Kidney tubule cell (primary cell): ENCODE measurements around the gene ZC3H7A.
A peak's percentile ranks its signal among the peaks of the same experiment; 100 is the strongest.

Source experiments
- DNase-seq: peaks from one replicate; pipeline ENCODE4 v3.0.0-alpha.2; 2018; ENCODE audit warnings: low spot score

Gene ZC3H7A

GRCh38 chr16:11735787-11736186 is 61.3 kb downstream of the ZC3H7A start:
- DNase-seq = no peak

DNA sequence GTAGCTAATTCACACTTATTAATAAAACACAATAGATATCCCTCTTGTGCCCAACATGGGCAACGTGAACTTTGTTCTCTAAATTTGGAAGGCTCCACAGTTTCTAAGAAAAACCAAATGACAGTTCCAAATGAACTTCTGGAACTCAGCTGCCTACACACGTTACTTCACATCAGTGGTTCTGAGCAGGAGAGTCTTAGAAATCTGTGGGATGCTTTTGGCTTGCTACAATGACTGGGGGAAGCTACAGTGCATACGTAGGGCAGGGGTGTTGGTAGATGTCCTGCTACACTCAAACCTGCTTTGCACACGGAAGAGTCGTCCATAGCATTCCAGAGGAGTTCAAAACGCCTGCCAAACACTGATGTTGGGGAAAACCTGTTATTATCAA is 62.4 kb downstream of the ZC3H7A start:
- no peak for DNase-seq

DNA sequence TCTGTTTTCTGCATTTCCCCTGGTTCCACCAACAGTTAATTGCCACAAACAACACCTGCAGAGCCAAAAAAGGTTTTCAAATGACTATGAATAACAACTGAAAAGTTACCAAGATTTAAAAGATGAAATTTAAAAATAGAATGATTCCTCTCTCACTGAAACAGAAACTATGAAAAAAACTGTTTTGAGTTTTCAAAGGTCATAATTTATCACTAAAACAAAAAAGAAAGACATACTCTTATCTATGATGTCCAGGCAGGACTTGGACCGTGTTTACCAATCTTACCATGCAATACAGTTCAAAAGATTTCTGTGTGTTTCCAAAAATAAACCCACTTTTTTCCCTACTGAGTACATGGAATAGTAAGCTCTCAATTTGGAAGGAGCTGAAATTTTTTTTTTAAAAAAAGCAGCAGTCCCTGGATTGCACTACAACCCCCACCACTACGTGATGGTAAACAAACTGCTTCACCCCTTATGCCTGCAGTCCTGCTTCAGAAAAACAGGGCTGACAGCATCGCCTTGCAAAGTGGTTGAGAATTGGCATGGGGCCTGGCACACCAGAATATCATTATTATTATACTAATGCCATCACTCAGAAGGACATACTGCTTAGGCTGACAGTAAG is 62.9 kb downstream of the ZC3H7A start:
- no peak for DNase-seq

DNA sequence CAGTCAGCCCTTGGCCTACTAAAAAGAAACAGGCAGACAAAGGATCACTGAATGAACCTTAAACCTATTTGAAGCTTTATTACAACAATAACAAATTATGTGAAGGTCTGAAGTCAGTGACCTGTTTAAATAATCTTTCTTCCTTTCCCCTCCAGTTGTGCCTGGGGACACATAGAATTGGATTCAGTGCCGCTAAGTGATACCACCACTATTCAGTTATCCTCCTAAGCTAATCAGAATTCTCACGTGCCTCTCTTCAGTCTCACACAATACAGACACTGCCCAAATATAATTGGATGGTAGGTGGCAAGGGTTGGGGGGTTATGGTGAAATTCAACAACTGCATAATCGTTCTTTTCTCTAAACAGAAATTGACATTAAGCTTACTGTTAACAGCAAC is 65.8 kb downstream of the ZC3H7A start:
- no peak for DNase-seq

GRCh38 chr16:11729787-11730186 is 67.3 kb downstream of the ZC3H7A start:
- no peak for DNase-seq

GRCh38 chr16:11727796-11728543 is 69.1 kb downstream of the ZC3H7A start:
- DNase-seq = no peak

- DNase-seq = peak; percentile 89
Observed at GRCh38 chr16:11726008-11726407, 71.0 kb downstream of the ZC3H7A start.

DNA sequence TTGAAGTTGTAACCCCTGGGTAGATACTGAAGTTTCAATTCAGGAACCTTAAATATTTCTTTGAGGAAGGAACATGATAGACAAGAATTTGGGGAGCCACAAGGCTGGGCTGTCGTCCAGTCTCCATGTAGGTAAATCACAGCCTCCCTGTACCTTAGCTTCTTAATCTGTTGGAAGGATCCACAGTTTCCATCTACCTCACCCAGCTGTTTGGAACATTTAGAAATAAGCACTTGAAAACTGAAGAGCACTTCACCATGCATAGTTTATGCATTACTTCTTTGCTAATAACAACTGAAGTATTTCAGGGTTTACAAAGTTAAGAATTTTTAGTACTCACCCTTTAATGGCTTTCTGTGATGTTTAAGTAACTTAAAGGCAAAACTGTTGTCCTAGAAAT is 71.6 kb downstream of the ZC3H7A start:
- DNase-seq = no peak

DNA sequence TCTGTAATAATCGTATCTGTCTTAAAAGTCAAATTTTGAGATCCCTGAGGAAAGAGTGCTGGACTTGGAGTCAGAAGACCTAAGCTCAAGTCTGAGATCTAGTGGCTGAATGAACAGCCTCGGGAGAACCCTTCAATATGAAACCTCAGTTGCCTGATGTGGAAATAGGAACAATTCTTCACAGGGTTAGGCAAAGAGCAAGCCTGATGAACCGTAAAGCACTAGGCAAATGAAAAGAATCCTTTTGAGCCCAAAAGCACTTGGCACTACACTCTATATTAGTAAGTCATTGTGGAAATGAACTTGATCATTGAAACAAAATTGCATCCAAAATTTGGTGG is 74.6 kb downstream of the ZC3H7A start:
- DNase-seq = no peak

DNA sequence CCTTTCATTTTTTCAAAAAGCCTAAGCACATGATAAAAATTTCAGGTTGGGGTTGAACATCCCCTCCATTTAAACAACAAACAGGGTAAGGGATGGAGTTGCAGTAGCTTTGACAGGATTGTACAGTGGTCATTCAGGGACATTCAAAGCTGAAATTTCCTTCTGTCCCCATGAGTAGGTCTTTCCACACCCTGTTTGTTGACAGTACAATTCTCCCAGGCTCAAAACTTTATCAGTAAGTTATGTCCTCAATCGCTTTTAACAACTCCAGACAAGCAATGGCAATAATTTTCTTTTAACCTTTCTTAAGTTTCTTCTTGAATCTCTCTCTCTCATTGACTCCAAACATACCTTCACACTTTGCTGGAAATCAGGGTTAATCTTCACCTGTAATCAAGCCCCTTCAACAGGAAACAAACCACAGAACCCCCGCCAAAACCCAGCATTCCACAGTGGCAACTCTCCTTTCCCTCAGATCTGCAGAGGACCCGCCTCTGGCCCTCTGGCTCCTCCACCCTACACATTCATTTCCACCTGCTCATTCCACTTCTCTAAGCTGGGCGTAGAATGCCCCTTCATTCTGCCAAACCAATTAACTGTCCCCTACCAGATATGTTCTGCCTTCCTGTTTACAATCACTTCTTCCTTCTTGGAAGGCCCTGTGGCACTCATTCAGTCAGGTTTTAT is 75.1 kb downstream of the ZC3H7A start:
- peak; percentile 53 for DNase-seq

DNA sequence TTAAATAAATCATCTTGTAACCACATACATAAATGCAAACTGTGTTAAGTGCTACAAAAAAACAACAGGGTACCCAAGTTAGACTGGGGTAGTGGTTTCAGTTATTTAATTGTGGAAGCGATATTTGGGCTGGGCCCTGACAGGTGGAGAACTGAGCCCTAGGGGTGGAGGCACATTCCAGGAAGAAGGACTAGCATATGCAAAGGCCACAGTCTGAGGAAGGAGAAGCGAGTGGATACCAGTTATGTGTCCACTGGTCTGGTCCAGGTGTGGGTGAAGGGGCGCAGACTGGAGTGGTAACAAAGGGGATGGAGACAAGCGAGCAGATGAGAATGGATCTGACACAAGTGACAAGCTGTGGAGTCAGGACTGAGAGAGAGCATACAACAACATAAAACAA is 77.3 kb downstream of the ZC3H7A start:
- no peak for DNase-seq

- DNase-seq = no peak
Observed at GRCh38 chr16:11719171-11719570, 77.9 kb downstream of the ZC3H7A start.

DNA sequence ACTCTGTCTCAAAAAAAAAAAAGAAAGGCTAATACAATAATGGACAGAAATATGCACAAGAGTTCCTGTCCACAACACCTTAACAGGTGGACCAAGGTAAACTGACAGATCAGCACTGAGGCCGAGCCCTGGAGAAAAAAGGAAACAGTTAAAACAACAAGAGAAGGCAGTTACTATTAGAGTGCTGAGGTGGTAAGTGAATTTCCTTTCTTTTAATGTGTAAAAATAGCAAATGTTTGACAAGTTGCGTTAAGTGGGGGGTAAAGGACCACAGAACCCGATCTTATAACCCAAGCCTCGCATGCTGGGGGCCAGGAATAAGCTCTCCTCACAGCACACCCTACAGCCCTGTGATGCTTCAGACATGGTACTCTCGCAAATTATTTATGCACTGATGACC is 79.2 kb downstream of the ZC3H7A start:
- no peak for DNase-seq

GRCh38 chr16:11716336-11716735 is 80.7 kb downstream of the ZC3H7A start:
- DNase-seq = peak; percentile 20

- peak; percentile 48 for DNase-seq
Observed at GRCh38 chr16:11715246-11715947, 81.7 kb downstream of the ZC3H7A start.

DNA sequence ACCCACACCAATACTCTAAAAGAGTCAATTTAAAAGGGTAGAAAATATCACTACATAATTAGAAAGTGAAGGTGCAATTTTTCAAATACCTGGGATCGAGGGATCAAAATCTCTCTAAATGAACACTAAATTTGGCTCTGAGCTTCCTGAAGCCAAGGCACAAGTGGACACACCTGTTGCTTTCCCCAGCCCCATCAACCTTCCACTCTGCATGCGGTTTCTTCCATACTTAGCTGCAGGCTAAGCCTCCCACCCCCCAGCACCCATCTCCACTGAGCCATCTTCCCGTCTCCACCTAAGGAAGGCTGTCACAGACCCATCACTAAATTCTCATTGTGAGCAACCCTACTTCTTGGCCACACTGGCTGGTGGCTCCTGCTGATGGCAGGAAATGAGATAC is 84.9 kb downstream of the ZC3H7A start:
- DNase-seq = no peak

GRCh38 chr16:11711662-11712061 is 85.4 kb downstream of the ZC3H7A start:
- DNase-seq = no peak

GRCh38 chr16:11708421-11708820 is 88.6 kb downstream of the ZC3H7A start:
- DNase-seq = no peak

GRCh38 chr16:11707679-11708197 is 89.3 kb downstream of the ZC3H7A start:
- DNase-seq = no peak

- DNase-seq = no peak
Observed at GRCh38 chr16:11706180-11706742, 90.8 kb downstream of the ZC3H7A start.

DNA sequence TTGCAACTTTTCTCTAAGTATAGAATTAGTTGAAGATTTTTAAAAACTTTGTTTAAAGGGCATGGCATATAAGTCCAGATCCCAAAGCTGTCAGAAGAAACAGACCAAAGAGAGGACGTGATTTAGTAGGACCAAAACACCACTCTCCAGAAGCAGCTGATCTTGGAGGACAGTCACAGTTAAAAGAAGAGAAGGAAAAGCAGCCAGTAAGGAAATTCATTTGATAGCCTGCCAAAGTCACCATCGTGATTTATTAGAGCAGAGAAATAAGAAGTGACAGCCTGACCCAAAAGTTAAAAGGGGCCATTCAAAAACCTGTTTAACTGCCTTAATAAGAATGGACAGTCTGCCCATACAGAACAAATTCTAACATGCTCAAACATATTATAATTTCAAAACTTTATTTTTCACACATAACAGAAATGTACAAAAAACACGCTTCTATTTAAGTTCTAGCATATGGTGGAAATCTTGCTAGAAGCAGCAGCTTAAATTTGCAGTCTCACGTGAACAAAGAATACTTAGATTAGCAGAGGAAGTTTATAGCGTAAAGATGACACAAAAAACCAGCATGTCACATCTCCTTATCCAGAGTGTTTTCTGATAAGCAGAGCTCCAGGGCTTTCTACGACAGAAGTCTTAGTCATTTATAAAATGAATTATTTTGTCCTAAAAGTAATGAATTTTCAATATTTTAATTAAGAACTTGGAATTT is 91.6 kb downstream of the ZC3H7A start:
- DNase-seq = no peak
